Effector memory CD4-positive, alpha-beta T cell (primary cell): Measurements from ENCODE around the gene PXK.

ENCODE experiments used
- DNase-seq, 3 donors: peaks; one replicate each; pipeline ENCODE4 v3.0.0-alpha.2; 2020
- H3K27ac ChIP-seq: 2 replicates; pipeline ENCODE4 v1.7.0; 2013; ENCODE audit warnings: mild to moderate bottlenecking, low read length, moderate library complexity; ENCODE audit not compliant: insufficient read depth, poor library complexity, severe bottlenecking
- H3K27me3 ChIP-seq: replicated peaks from 2 replicates; pipeline ENCODE4 v1.7.0; 2013; ENCODE audit warnings: mild to moderate bottlenecking, low read length; ENCODE audit not compliant: insufficient read depth, control insufficient read depth, poor library complexity, severe bottlenecking
- H3K36me3 ChIP-seq: 2 replicates; pipeline ENCODE4 v1.7.0; 2013; ENCODE audit warnings: mild to moderate bottlenecking, low read length, moderate library complexity; ENCODE audit not compliant: control insufficient read depth, insufficient read depth
- H3K4me1 ChIP-seq: 2 replicates; pipeline ENCODE4 v1.7.0; 2013; ENCODE audit warnings: low read length, mild to moderate bottlenecking; ENCODE audit not compliant: control insufficient read depth, insufficient read depth, poor library complexity, severe bottlenecking
- H3K4me3 ChIP-seq: 2 replicates; pipeline ENCODE4 v1.7.0; 2013; ENCODE audit warnings: low read length, low read depth, mild to moderate bottlenecking; ENCODE audit not compliant: insufficient read depth, poor library complexity, severe bottlenecking
- H3K9me3 ChIP-seq: 2 replicates; pipeline ENCODE4 v1.7.0; 2013; ENCODE audit warnings: mild to moderate bottlenecking, low read length, moderate library complexity; ENCODE audit not compliant: control insufficient read depth

Gene PXK

GRCh38 chr3:58411851-58412830, 79.4 kb downstream of the PXK start:
- Histone ChIP-seq H3K27ac (no peak overlapping the region), H3K36me3 (peaks cover 21% of the 10 kb centered on the region), H3K4me3 (no peak overlapping the region), H3K9me3 (no peaks in the 10 kb centered on the region), H3K4me1 (no peaks in the 10 kb centered on the region), H3K27me3 (no peaks in the 10 kb centered on the region)
- DNase-seq: no peak

- peak; percentile 7 to 20 (median 8) for DNase-seq
- H3K27ac ChIP-seq: no peak overlapping the region
- H3K27me3 ChIP-seq: no peaks in the 10 kb centered on the region
- no peak overlapping the region for H3K4me3 ChIP-seq
- no peaks in the 10 kb centered on the region for H3K9me3 ChIP-seq
- no peaks in the 10 kb centered on the region for H3K4me1 ChIP-seq
- peaks cover 15% of the 10 kb centered on the region for H3K36me3 ChIP-seq
Measured at GRCh38 chr3:58414538-58415197, 82.0 kb downstream of the PXK start.

GRCh38 chr3:58416191-58416590, 83.5 kb downstream of the PXK start:
- Histone ChIP-seq H3K9me3 (no peaks in the 10 kb centered on the region), H3K27ac (no peak overlapping the region), H3K4me3 (no peak overlapping the region), H3K4me1 (no peaks in the 10 kb centered on the region), H3K27me3 (no peaks in the 10 kb centered on the region), H3K36me3 (peaks cover 12% of the 10 kb centered on the region)
- no peak for DNase-seq

GRCh38 chr3:58417075-58417474, 84.4 kb downstream of the PXK start:
- DNase-seq: no peak
- H3K27me3 ChIP-seq: no peaks in the 10 kb centered on the region
- no peaks in the 10 kb centered on the region for H3K4me1 ChIP-seq
- no peaks in the 10 kb centered on the region for H3K9me3 ChIP-seq
- H3K27ac ChIP-seq: no peak overlapping the region
- H3K4me3 ChIP-seq: no peak overlapping the region
- H3K36me3 ChIP-seq: peaks cover 13% of the 10 kb centered on the region

GRCh38 chr3:58418227-58418626, 85.5 kb downstream of the PXK start:
- Histone ChIP-seq H3K27ac (no peak overlapping the region), H3K4me1 (no peaks in the 10 kb centered on the region), H3K36me3 (peaks cover 6% of the 10 kb centered on the region)

GRCh38 chr3:58419780-58420507, 87.3 kb downstream of the PXK start:
- Histone ChIP-seq H3K9me3 (no peaks in the 10 kb centered on the region), H3K4me3 (no peak overlapping the region), H3K36me3 (peaks cover 12% of the 10 kb centered on the region), H3K27me3 (no peaks in the 10 kb centered on the region), H3K4me1 (no peaks in the 10 kb centered on the region), H3K27ac (no peak overlapping the region)
- DNase-seq: no peak

More at GRCh38 chr3:58418227-58418626, 85.5 kb downstream of the PXK start:
- DNase-seq: no peak
- no peaks in the 10 kb centered on the region for H3K27me3 ChIP-seq
- no peaks in the 10 kb centered on the region for H3K9me3 ChIP-seq
- H3K4me3 ChIP-seq: no peak overlapping the region

GRCh38 chr3:58421004-58421403, 88.3 kb downstream of the PXK start:
- Histone ChIP-seq H3K4me3 (no peak overlapping the region), H3K9me3 (no peaks in the 10 kb centered on the region), H3K4me1 (no peaks in the 10 kb centered on the region), H3K36me3 (peaks cover 23% of the 10 kb centered on the region), H3K27me3 (no peaks in the 10 kb centered on the region), H3K27ac (no peak overlapping the region)
- no peak for DNase-seq

- H3K4me3 ChIP-seq: no peak overlapping the region
- no peak overlapping the region for H3K27ac ChIP-seq
- no peaks in the 10 kb centered on the region for H3K4me1 ChIP-seq
- no peaks in the 10 kb centered on the region for H3K9me3 ChIP-seq
- DNase-seq: no peak
- no peaks in the 10 kb centered on the region for H3K27me3 ChIP-seq
- peaks cover 41% of the 10 kb centered on the region for H3K36me3 ChIP-seq
Measured at GRCh38 chr3:58422756-58423325, 90.1 kb downstream of the PXK start.

GRCh38 chr3:58424613-58425012, 91.9 kb downstream of the PXK start:
- H3K27me3 ChIP-seq: no peaks in the 10 kb centered on the region
- DNase-seq: no peak
- no peaks in the 10 kb centered on the region for H3K4me1 ChIP-seq
- H3K36me3 ChIP-seq: peaks cover 57% of the 10 kb centered on the region
- no peak overlapping the region for H3K4me3 ChIP-seq
- H3K9me3 ChIP-seq: no peaks in the 10 kb centered on the region
- no peak overlapping the region for H3K27ac ChIP-seq
